HUES6 (cell line): ENCODE results near the gene SLC25A23.

Experiments used
- H3K27ac ChIP-seq: 2 replicates; pipeline ENCODE4 v1.7.0; 2013; ENCODE audit warnings: low read depth, mild to moderate bottlenecking, low read length, inconsistent platforms
- H3K27me3 ChIP-seq: 2 replicates; pipeline ENCODE4 v1.6.1; 2013; ENCODE audit warnings: low read length; ENCODE audit not compliant: control insufficient read depth, insufficient read depth
- H3K36me3 ChIP-seq: 2 replicates; pipeline ENCODE4 v1.6.1; 2013; ENCODE audit warnings: low read length; ENCODE audit not compliant: control insufficient read depth, insufficient read depth
- H3K4me1 ChIP-seq: 2 replicates; pipeline ENCODE4 v1.6.1; 2013; ENCODE audit warnings: low read length; ENCODE audit not compliant: control insufficient read depth, insufficient read depth
- H3K4me3 ChIP-seq: 2 replicates; pipeline ENCODE4 v1.5.1; 2013; ENCODE audit warnings: low read depth, low read length
- H3K9ac ChIP-seq: one replicate; pipeline ENCODE4 v1.6.1; 2013; ENCODE audit warnings: mild to moderate bottlenecking, low read length
- H3K9me3 ChIP-seq: 2 replicates; pipeline ENCODE4 v1.6.1; 2013; ENCODE audit warnings: low read depth, low read length; ENCODE audit not compliant: control insufficient read depth, insufficient read depth

SLC25A23 gene

DNA sequence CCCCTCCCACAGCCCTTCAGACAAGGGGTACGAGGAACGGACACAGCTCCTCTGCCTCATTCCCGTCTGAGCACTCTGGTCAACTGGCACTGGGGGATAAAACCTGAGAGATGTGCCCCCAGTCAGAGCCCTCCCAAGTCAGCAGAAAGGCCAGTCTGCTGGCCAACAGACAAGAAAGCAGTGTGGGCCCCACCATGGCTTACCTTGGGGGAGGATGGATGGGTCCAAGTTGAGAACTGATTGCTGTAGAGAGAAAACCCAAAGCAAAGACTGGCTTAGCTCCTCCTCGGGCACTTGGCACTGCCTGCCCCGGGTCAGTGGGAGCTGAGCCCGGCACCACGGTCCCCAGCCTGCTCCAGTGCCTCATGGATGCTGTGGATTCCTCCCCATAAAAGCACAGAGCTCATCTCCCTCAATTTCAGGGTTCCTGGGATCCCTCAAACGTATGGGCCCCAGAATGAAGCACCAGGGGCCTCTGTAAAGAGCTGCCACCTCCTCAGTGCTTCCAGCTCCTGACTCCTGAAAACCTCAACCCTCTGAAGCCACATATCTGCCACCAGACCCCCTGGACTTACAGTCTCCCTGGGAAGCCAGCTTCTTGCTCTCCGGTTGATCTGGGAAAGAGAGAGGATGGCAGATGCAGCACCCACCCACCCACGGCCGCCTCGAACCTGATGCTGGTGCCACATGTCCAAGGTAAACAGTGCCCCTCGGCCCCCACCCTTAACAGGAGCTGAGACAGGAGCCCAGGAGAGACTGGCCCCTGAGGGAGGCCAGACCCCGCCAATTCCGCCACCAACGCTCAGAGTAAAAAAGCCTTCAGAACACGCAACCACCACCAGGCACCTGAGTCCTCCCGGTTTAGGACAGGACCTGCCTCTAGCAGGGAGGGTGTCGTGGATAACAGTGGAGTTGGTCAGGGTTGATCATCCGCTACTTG is 38.2 kb downstream of the SLC25A23 start:
- Histone ChIP-seq H3K27me3 (no peaks in the 10 kb centered on the region), H3K36me3 (peaks cover 69% of the 10 kb centered on the region), H3K4me3 (no peak overlapping the region), H3K9me3 (peaks cover 4% of the 10 kb centered on the region; the same call in 1 of the 2 replicates), H3K27ac (no peak overlapping the region), H3K9ac (no peak overlapping the region), H3K4me1 (0 out of 2 replicates have a peak, but pooled peaks cover 4% of the 10 kb centered on the region)

DNA sequence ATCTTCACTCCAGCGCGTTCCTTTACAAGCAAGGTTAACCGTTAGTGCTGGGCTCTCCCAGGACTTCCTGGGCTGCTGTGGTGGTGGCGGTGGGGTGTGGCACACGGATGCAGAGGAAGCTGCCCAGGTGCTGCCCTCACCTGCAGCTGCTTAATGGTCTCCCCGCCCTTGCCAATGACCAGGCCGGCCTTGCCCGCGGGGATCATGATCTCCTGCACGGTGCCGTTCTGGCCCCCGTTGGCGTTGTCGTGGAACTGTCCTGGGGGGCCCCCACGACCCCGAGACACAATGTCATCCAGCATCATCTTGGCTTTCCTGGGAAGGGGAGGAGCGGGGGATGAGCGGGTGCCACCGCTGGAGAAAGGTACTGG is 41.0 kb downstream of the SLC25A23 start:
- Histone ChIP-seq H3K4me1 (0 out of 2 replicates have a peak, but pooled peaks cover 4% of the 10 kb centered on the region), H3K27me3 (no peaks in the 10 kb centered on the region), H3K4me3 (no peak overlapping the region), H3K27ac (no peak overlapping the region), H3K9ac (no peak overlapping the region), H3K9me3 (no peaks in the 10 kb centered on the region), H3K36me3 (peaks cover 93% of the 10 kb centered on the region)

DNA sequence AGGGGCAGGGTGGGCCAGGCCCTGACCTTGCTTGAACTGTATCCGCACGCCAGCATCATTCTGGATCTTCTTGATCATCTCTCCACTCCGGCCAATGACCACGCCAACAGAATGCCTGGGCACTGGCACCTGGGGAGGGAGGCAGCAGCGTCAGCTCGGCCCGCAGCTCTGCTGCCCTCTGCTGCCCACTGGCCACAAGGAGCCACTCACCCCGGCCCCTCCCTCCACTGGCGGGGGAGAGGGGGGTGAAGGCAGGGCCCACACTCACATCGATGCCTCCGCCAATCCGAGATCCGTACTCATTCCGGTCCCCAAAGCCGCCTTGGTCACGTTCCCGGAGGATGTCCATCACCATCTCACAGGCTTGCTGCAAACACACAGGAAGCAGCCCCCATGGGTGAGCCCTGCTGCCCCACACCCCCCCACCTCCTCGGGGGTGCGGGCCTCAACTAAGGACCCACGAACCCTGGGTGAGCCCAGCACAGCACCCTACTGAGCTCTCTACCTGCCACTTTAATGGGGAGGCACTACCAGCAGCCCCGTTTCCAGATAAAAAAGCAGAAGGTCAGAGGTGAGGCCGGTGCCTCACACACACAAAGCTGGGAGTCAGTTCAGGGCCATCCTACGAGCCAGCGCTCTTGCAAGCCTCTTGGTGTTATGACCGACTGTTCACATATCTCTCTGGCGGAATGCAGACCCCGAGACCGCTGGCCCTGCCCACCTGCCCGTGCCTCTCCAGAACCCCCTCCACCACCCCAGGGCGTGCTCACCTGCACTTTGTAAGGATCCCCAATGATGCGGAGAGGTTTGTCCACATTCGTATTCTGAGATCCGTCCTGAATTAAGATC is 41.7 kb downstream of the SLC25A23 start:
- Histone ChIP-seq H3K36me3 (peaks cover 90% of the 10 kb centered on the region), H3K27ac (no peak overlapping the region)

DNA sequence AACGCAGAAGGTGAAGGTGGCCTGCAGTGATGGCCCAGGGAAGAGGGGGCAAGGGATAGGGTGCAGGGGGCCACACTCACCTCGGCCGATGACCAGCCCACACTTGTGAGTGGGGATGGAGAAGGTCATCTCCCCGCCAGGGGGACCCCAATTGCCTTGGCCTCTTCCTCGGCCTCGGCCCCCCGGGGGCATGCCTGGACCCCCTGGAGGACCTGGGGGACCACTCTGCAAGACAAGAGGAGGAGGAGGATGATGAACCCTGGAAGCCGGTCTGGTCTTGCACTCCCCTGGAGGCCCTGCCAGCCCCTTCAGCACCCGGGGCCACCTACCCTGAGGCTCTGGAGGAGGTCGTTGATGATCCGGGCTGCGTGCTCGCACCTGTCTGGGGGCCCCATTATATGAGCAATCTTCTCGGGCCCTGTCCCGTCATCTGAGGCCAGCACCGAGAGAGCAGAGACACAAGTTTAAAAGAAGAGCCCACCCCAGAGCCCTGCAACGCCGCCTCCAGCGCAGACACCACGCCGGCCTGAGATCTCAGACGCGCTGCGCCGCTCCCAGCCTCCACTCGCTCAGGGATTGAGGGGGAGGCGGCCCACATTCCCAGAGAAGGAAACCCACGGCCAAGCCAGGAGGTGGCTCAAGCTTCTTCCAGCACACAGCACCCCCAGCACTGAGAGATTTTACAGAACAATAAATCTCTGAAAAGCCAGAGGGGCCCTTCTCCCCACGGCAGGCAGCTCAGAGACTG is 42.8 kb downstream of the SLC25A23 start:
- no peaks in the 10 kb centered on the region for H3K27me3 ChIP-seq

More for the DNA sequence above, 41.7 kb downstream of the SLC25A23 start:
- Histone ChIP-seq H3K9me3 (no peaks in the 10 kb centered on the region), H3K4me3 (no peak overlapping the region), H3K27me3 (no peaks in the 10 kb centered on the region), H3K4me1 (no peaks in the 10 kb centered on the region), H3K9ac (no peak overlapping the region)

DNA sequence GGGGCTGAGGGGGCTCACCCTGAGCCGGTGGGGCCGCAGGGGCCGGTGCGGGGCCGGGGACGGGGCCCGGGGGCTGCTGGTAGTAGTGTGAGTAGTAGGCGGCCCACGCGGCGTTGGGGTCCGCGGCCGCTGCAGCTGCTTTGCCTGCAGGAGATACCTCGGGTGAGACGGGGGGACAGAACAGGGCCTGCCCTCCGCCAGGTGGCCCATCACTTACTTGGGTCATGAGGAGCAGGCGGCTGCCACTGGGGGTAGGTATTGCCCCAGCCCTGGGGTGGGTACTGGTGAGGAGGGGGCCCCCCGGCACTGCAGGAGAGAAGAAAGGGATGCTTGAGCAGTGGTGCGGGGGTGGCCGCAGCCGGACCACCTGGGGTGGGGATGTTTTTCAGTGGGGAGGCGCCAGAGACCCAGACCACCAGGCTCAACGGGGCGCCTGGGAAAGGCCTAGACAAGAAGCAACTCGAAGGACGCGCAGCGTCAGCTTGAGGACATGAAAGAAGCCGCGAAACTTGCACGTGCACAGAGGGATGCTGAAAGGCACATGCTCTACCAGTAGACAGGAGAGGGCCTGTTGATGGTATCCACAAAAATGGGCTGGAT is 43.9 kb downstream of the SLC25A23 start:
- H3K9me3 ChIP-seq, result no peaks in the 10 kb centered on the region
- H3K9ac ChIP-seq, result no peak overlapping the region
- peaks cover 3% of the 10 kb centered on the region; the same call in 1 of the 2 replicates for H3K4me1 ChIP-seq
- no peak overlapping the region for H3K4me3 ChIP-seq
- no peaks in the 10 kb centered on the region for H3K27me3 ChIP-seq
- peaks cover 68% of the 10 kb centered on the region for H3K36me3 ChIP-seq
- H3K27ac ChIP-seq, result no peak overlapping the region

More for the DNA sequence above, 42.8 kb downstream of the SLC25A23 start:
- Histone ChIP-seq H3K4me1 (peaks cover 3% of the 10 kb centered on the region; the same call in 1 of the 2 replicates), H3K9me3 (no peaks in the 10 kb centered on the region), H3K4me3 (no peak overlapping the region), H3K36me3 (peaks cover 79% of the 10 kb centered on the region), H3K27ac (no peak overlapping the region), H3K9ac (no peak overlapping the region)

DNA sequence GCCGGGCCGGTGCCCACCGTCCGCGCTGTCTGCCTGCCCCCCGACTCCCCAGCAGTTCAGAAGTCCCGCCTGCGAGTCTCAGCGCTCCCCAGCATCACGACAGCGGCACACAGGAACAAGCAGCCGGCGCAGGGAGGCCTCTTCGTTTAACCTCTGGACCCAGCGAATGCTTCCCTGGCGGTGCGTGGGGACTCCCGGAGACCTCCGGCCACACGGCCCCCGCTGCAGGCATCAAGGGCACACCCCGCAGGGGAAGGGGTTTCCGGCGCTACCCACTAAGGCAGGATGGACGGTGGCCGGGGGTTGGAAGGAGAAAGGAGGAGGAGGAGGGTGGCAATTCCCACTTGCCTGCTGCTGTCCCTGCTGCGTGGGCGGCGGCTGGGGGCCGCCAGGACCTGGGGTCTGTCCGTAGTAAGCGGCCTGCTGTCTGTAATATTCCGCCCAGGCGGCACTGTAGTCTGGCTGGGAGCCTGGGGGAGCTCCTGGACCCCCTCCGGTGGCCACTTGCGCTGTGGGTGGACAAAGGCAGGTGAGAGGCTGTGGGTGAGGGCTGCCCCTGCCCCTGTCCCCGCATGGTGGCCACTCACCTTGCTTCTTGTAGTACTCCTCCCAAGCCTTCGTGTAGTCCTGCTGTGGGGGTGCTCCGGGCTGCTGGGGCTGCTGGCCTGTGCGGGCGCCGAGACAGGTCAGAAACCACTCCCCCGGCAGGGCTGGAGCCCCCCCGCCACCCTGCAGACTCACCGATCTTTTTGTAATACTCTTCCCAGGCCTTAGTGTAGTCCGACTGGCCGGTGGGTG is 44.6 kb downstream of the SLC25A23 start:
- Histone ChIP-seq H3K4me3 (no peak overlapping the region), H3K9ac (no peak overlapping the region), H3K4me1 (peaks cover 3% of the 10 kb centered on the region; the same call in 1 of the 2 replicates), H3K27ac (no peak overlapping the region), H3K36me3 (peaks cover 61% of the 10 kb centered on the region), H3K9me3 (no peaks in the 10 kb centered on the region), H3K27me3 (no peaks in the 10 kb centered on the region)

DNA sequence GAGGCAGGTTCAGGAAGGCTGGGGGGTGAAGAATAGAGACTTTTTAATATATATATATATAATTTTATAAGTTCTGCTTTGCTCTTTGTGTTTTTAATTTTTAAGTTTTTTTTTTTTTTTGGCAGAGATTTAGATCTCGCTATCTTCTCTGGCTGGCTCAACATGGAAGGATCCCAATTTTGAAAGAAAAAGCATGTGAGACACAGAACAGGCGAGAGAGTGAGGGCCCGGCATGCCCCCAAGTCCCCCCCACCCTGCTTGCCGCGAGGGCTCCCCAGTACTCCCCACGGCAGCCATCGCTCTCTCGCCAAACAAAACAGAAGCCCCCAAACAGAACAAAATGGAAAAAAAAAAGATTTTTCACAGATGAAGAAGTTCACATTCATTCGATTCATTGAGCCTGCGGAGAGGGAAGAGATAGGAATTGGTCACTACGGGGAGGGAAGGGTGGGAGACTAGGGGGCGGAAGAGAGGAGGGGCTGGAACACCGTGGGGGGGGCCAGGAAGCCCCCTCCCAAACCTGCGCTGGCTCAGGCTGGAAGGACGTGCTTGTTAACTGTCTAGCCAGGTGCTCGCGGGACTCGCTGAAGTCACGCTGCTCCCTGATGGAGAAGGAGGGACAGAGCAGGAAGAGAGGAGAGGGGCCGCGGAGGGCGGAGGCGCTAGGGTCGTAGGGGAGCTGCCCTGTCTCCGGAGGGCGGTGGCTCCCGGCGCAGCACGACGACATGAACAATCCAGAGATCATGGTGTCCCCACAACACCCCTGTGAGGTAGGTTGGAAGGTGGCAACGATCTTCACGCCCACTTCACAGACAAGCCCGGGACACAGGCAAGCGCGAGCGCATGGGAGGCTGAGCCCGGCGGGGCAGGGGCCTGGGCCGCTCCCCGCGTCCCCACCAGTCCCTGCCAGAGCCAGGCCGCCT is 45.6 kb downstream of the SLC25A23 start:
- H3K27me3 ChIP-seq, result no peaks in the 10 kb centered on the region
- no peak overlapping the region for H3K27ac ChIP-seq
- H3K9me3 ChIP-seq, result no peaks in the 10 kb centered on the region
- H3K36me3 ChIP-seq, result peaks cover 51% of the 10 kb centered on the region
- H3K4me3 ChIP-seq, result no peak overlapping the region
- H3K9ac ChIP-seq, result no peak overlapping the region
- peaks cover 3% of the 10 kb centered on the region; the same call in 1 of the 2 replicates for H3K4me1 ChIP-seq

DNA sequence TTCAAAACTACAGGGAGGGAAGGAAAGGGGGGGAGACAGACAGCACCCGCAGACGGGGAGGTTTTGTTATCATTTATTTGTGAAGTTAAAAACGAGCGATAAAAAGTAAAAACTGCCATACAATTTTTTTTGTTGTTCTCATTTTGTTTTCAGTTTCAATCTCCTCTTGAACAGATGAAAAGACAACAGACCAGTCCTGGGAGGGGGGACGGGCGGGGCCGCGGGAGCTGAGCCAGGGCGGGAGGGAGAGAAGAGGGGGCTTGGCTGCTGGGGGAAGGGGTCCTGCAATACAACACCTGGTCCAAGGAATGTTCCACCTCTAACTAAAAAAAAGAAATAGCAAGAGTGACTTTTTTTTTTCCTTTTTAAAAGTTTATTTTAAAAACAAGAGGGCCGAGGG is 46.3 kb downstream of the SLC25A23 start:
- Histone ChIP-seq H3K36me3 (peaks cover 44% of the 10 kb centered on the region), H3K27ac (no peak overlapping the region)

DNA sequence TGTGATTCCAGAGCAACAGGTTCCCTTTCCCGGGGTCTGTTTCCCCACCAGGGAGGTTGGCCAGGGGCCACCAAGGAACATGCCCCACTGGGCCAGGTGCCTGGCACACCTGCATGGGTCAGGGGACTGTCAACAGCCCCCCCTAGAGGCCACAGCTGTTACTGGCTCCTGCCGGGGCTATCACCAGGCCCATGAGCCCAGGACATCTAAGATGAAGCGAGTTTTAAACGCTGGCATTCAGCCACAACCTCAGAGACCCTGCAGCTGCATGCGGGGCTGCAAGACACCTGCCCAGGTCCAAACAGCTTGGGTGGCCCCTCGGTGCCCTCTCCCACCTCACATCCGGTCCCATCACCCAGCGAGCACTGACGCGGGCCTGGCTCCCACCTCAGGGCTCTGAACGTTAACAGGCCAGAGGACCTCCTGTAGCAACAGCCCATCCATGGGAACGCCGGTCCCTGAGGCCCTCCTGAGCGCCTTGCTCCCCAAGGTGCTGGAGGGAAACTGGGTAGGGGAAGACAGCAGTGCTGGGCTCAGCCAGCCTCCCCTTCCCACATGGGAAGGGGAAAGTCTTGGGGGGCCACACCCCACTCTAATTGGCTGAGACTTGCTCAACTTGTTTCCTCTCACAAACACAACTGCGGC is 47.0 kb downstream of the SLC25A23 start:
- Histone ChIP-seq H3K27me3 (no peaks in the 10 kb centered on the region), H3K9me3 (no peaks in the 10 kb centered on the region), H3K4me3 (no peak overlapping the region), H3K4me1 (peaks cover 3% of the 10 kb centered on the region; the same call in 1 of the 2 replicates), H3K27ac (no peak overlapping the region), H3K36me3 (peaks cover 36% of the 10 kb centered on the region), H3K9ac (no peak overlapping the region)

More for the DNA sequence above, 46.3 kb downstream of the SLC25A23 start:
- Histone ChIP-seq H3K9me3 (no peaks in the 10 kb centered on the region), H3K9ac (no peak overlapping the region), H3K4me1 (peaks cover 3% of the 10 kb centered on the region; the same call in 1 of the 2 replicates), H3K4me3 (no peak overlapping the region), H3K27me3 (no peaks in the 10 kb centered on the region)
